WERI-Rb-1 (cell line): ENCODE results near the gene STUM.

Experiments
- DNase-seq: peaks from one replicate; pipeline ENCODE4 v3.0.0-alpha.2; 2020
- H3K27ac ChIP-seq: fragments of 250-450 bp; sonication (Bioruptor Pico); 2 replicates; pipeline ENCODE4 v1.5.1; 2020; ENCODE audit warnings: mild to moderate bottlenecking, moderate library complexity
- H3K27me3 ChIP-seq: fragments of 250-450 bp; sonication (Bioruptor Pico); 2 replicates; pipeline ENCODE4 v1.5.1; 2021; ENCODE audit warnings: mild to moderate bottlenecking, low read depth, moderate library complexity; ENCODE audit not compliant: insufficient read depth, severe bottlenecking
- H3K36me3 ChIP-seq: fragments of 250-450 bp; sonication (Bioruptor Pico); 2 replicates; pipeline ENCODE4 v1.5.1; 2020; ENCODE audit warnings: mild to moderate bottlenecking, moderate library complexity
- H3K4me3 ChIP-seq: 2 replicates; pipeline ENCODE4 v1.5.1; 2011; ENCODE audit warnings: low read depth, mild to moderate bottlenecking, control low read depth, low read length
- H3K9me3 ChIP-seq: fragments of 250-450 bp; sonication (Bioruptor Pico); 2 replicates; pipeline ENCODE4 v1.5.1; 2021; ENCODE audit warnings: mild to moderate bottlenecking, moderate library complexity; ENCODE audit not compliant: severe bottlenecking
- TF ChIP-seq, protein P1 (sequence below): IDR thresholded peaks from 2 replicates; pipeline ENCODE4 v1.5.1; 2011; ENCODE audit warnings: low read depth, mild to moderate bottlenecking, control low read depth, inconsistent platforms, low read length

Gene STUM

GRCh38 chr1:226603858-226604559, 55.4 kb downstream of the STUM start:
- Histone ChIP-seq H3K27me3 (no peaks in the 10 kb centered on the region), H3K9me3 (no peaks in the 10 kb centered on the region), H3K4me3 (no peak overlapping the region), H3K36me3 (no peaks in the 10 kb centered on the region), H3K27ac (no peak overlapping the region)
- TF ChIP-seq, protein P1, sequence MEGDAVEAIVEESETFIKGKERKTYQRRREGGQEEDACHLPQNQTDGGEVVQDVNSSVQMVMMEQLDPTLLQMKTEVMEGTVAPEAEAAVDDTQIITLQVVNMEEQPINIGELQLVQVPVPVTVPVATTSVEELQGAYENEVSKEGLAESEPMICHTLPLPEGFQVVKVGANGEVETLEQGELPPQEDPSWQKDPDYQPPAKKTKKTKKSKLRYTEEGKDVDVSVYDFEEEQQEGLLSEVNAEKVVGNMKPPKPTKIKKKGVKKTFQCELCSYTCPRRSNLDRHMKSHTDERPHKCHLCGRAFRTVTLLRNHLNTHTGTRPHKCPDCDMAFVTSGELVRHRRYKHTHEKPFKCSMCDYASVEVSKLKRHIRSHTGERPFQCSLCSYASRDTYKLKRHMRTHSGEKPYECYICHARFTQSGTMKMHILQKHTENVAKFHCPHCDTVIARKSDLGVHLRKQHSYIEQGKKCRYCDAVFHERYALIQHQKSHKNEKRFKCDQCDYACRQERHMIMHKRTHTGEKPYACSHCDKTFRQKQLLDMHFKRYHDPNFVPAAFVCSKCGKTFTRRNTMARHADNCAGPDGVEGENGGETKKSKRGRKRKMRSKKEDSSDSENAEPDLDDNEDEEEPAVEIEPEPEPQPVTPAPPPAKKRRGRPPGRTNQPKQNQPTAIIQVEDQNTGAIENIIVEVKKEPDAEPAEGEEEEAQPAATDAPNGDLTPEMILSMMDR, result no peak
- no peak for DNase-seq

DNA sequence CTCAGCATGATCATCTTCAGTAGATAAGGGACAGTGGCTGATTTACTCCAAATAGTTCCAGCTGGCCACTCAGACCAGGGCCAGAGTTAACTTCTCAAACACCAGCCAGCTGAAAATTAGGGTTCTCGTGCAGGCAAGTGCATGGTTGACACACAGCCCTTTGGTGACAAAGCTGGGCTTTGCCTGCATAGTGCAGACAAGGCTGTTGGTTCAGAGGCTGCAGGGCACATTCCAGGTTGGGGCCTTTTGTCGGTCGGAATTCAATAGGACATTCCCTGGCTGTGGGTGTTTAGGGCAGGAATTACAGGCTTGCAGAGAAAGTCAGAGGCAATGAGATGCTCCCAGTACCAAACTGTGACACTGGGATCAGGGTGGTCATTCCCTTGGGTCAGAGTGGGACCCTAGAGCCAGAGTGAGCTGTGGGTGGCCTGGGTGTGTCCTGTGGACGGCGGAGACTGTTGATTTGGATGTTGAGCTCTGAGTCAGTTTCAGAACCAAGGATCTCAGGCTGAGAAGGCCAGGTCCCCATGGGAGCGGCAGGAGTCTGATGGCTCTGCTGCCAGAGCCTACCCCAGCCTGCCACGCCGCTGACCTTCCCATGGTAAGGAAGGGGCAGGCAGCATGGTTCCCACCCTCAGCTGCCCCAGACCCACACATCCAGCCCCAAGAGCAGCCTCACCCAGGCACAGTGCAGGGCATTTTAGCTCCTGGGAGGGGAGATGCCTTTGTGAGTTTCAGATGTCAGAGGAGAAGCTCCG, 56.2 kb downstream of the STUM start:
- Histone ChIP-seq H3K27ac (no peak overlapping the region), H3K36me3 (no peaks in the 10 kb centered on the region), H3K4me3 (no peak overlapping the region), H3K9me3 (no peaks in the 10 kb centered on the region), H3K27me3 (no peaks in the 10 kb centered on the region)
- DNase-seq, result no peak
- TF ChIP-seq, protein P1, result no peak

GRCh38 chr1:226605318-226605950, 56.9 kb downstream of the STUM start:
- no peaks in the 10 kb centered on the region for H3K27me3 ChIP-seq
- TF ChIP-seq, protein P1, result no peak
- no peaks in the 10 kb centered on the region for H3K9me3 ChIP-seq
- no peak overlapping the region for H3K27ac ChIP-seq
- no peaks in the 10 kb centered on the region for H3K36me3 ChIP-seq
- no peak overlapping the region for H3K4me3 ChIP-seq
- no peak for DNase-seq

DNA sequence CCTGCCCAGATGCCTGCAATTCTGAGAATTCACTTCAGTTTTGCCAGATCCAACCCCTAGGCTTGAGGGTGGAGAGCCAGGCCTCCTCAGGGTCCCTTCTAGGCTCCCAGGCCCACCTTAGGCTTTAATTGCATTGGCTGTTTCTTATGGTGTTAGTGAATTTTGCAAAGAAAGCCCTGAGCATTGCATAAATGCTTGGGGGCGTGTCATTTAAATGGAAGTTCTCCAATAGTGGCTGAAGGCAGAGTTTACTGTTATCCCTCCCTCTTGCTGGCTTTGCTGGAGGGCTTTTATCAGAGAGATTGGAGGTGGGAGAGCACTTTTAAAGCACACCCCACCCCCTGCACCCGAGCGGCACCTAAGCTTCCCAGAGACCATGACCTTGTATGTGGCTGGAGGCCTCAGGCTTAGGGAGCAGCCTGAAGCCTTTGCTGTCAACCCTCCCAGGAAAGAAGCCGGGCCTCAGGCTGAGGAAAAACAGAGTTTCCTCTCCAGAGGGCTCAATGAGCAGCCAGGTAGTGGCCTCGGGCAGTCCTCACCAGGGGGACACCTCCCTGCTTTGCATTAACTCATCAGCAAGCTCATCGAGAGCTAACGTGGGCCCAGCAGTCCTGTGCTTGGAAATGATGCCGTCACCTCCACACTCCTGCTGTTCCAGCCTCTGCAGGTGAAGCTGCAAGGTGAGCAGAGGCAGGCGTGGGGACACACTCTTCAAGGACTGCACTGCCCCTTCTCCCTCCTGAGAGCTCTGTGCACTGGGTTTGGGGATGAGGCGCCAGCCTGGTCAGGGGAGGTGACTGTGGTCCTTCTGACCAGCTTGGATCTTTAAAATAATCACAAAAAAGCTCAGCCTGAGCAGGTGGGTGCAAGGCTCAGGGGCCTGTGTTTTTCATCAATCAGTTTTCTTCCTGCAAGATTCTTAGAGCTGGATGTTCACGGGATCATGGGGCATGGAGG, 58.0 kb downstream of the STUM start:
- TF ChIP-seq, protein P1, result no peak
- H3K36me3 ChIP-seq, result no peaks in the 10 kb centered on the region
- H3K4me3 ChIP-seq, result no peak overlapping the region
- no peaks in the 10 kb centered on the region for H3K27me3 ChIP-seq
- DNase-seq, result no peak
- no peak overlapping the region for H3K27ac ChIP-seq
- no peaks in the 10 kb centered on the region for H3K9me3 ChIP-seq

GRCh38 chr1:226607268-226607660, 58.7 kb downstream of the STUM start:
- Histone ChIP-seq H3K27ac (no peak overlapping the region), H3K36me3 (no peaks in the 10 kb centered on the region), H3K9me3 (no peaks in the 10 kb centered on the region), H3K4me3 (no peak overlapping the region), H3K27me3 (no peaks in the 10 kb centered on the region)
- TF ChIP-seq, protein P1, result no peak
- DNase-seq, result no peak
